K562 (cell line): Measurements from ENCODE around the gene TARM1. TPM values are rescaled to one million over a fixed set of nuclear protein-coding genes. Genes with fewer than 3 reads are reported as not detected.

Experiments used
- ATAC-seq: fragments of 200-7000 bp; cut with Tn5 transposase; 3 replicates; pipeline ENCODE4 v1.9.1; 2020; ENCODE audit warnings: moderate library complexity
- BruUV-seq: library from RNA; stranded (reverse); fragments of 400-500 nt; replicated peaks from 2 replicates; lab custom pipeline; 2021; lab: Mats Ljungman, UMichigan
- CTCF ChIA-PET: fragments of 300-600 bp; formaldehyde crosslinking; extraction: SDS; loops from one replicate; lab custom pipeline; 2021; ENCODE audit warnings: low intra/inter-chr PET ratio; lab: Yijun Ruan, JAX
- POLR2A ChIA-PET: fragments of 300-600, 350-650 bp; sonication (Branson Sonifier 250); formaldehyde crosslinking; extraction: SDS; loops from one replicate; lab custom pipeline; 2021; ENCODE audit warnings: antibody characterized with exemption, inconsistent platforms; lab: Yijun Ruan, JAX
- DNase-seq, 4 experiments: peaks; one replicate each; pipeline versions ENCODE4 v3.0.0 to v3.0.0-alpha.2; 2011 to 2018; ENCODE audit warnings: low spot score in 3 of 4, mixed read lengths in 3 of 4; ENCODE audit errors: extremely low read depth in 1 of 4
- FAIRE-seq: peaks from 2 replicates; lab custom pipeline; 2011; peaks lifted over from hg19 to GRCh38; lab: Jason Lieb, UNC
- H2AFZ ChIP-seq: 2 replicates; pipeline ENCODE4 v1.6.0; 2011; ENCODE audit warnings: low read depth, low read length, control low read depth, inconsistent platforms
- H3K27ac ChIP-seq: fragments of 200-600 bp; 3 replicates; pipeline ENCODE4 v1.8.0; 2011; ENCODE audit warnings: low read depth, mild to moderate bottlenecking, control low read depth, inconsistent platforms, low read length, moderate library complexity, mixed read lengths; ENCODE audit errors: extremely low read depth
- H3K27me3 ChIP-seq, 2 experiments: fragments of 300-600 bp in 1 of 2; 2 replicates in 1 of 2; 3 replicates in 1 of 2; pipeline versions ENCODE4 v1.6.0 to v1.8.0; 2011; ENCODE audit warnings: inconsistent platforms in 2 of 2, low read length in 2 of 2, mild to moderate bottlenecking in 1 of 2, mixed read lengths in 1 of 2, moderate library complexity in 1 of 2; ENCODE audit not compliant: control insufficient read depth in 2 of 2, insufficient read depth in 2 of 2
- H3K36me3 ChIP-seq: fragments of 300-600 bp; 3 replicates; pipeline ENCODE4 v1.8.0; 2011; ENCODE audit warnings: mild to moderate bottlenecking, low read length, inconsistent platforms; ENCODE audit not compliant: control insufficient read depth, insufficient read depth
- H3K4me1 ChIP-seq, 2 experiments: fragments of 200-600 bp in 1 of 2; replicated peaks in 1 of 2; 2 replicates in 1 of 2; 3 replicates in 1 of 2; pipeline versions ENCODE4 v1.5.1 to v1.8.0; 2011; ENCODE audit warnings: inconsistent platforms in 2 of 2, low read length in 2 of 2, mild to moderate bottlenecking in 1 of 2, mixed read lengths in 1 of 2, moderate library complexity in 1 of 2; ENCODE audit not compliant: control insufficient read depth in 2 of 2, insufficient read depth in 2 of 2
- H3K4me2 ChIP-seq: 2 replicates; pipeline ENCODE4 v1.6.1; 2011; ENCODE audit warnings: low read length, control low read depth, inconsistent platforms, mixed read lengths; ENCODE audit not compliant: insufficient read depth
- H3K4me3 ChIP-seq: fragments of 200-600 bp; sonication (generic), shearing (Covaris generic); 2 replicates; pipeline ENCODE4 v1.5.1; 2016; ENCODE audit warnings: control low read depth, inconsistent platforms
- H3K79me2 ChIP-seq: fragments of 200-600 bp; 3 replicates; pipeline ENCODE4 v1.8.0; 2011; ENCODE audit warnings: low read length, inconsistent platforms; ENCODE audit not compliant: control insufficient read depth, insufficient read depth
- H3K9ac ChIP-seq, 2 experiments: 2 replicates each; pipeline versions ENCODE4 v1.6.0 to v1.6.1; 2011; ENCODE audit warnings: low read depth in 2 of 2, low read length in 2 of 2, control low read depth in 1 of 2, inconsistent platforms in 1 of 2, mild to moderate bottlenecking in 1 of 2, mixed read lengths in 1 of 2; ENCODE audit not compliant: insufficient read depth in 1 of 2
- H3K9me1 ChIP-seq: one replicate; pipeline ENCODE4 v1.6.0; 2011; ENCODE audit warnings: inconsistent platforms, mild to moderate bottlenecking, low read length, moderate library complexity; ENCODE audit not compliant: control insufficient read depth, insufficient read depth
- H3K9me3 ChIP-seq: replicated peaks from 2 replicates; pipeline ENCODE4 v1.5.1; 2011; ENCODE audit warnings: low read depth, low read length, inconsistent platforms; ENCODE audit not compliant: control insufficient read depth, insufficient read depth
- H4K20me1 ChIP-seq: replicated peaks from 2 replicates; pipeline ENCODE4 v1.6.1; 2011; ENCODE audit warnings: low read length, inconsistent platforms, mixed read lengths; ENCODE audit not compliant: control insufficient read depth, insufficient read depth
- DPF2 ChIP-seq: fragments of 450-650 bp; IDR thresholded peaks from 2 replicates; pipeline ENCODE4 v1.6.1; 2016
- KAT2B ChIP-seq: IDR thresholded peaks from one replicate; pipeline ENCODE4 v1.6.1; 2012; ENCODE audit warnings: low read depth, mild to moderate bottlenecking, control low read depth, inconsistent platforms, low read length, moderate library complexity
- KDM2B ChIP-seq: fragments of 250-450 bp; sonication (Bioruptor Pico); IDR thresholded peaks from 2 replicates; pipeline ENCODE4 v1.8.0; 2021; ENCODE audit warnings: mild to moderate bottlenecking, moderate library complexity
- MBD2 ChIP-seq: sonication (generic); IDR thresholded peaks from 2 replicates; pipeline ENCODE4 v1.6.1; 2016; ENCODE audit warnings: low read depth, borderline replicate concordance
- POLR2G ChIP-seq: fragments of 200-400 bp; formaldehyde crosslinking; IDR thresholded peaks from 2 replicates; pipeline ENCODE4 v1.6.1; 2017; ENCODE audit warnings: low read depth, mild to moderate bottlenecking, antibody characterized with exemption, low read length, moderate library complexity
- ZNF184 ChIP-seq: sonication (generic); formaldehyde crosslinking; IDR thresholded peaks from 2 replicates; pipeline ENCODE4 v1.5.0; 2020; ENCODE audit warnings: missing genetic modification reagents
- ZNF695 ChIP-seq: fragments of 450-650 bp; formaldehyde crosslinking; IDR thresholded peaks from 2 replicates; pipeline ENCODE4 v1.4.0; 2020; ENCODE audit warnings: mild to moderate bottlenecking, moderate library complexity
- ZNF766 ChIP-seq: fragments of 200-800 bp; sonication (Bioruptor generic); conservative IDR thresholded peaks from 2 replicates; pipeline ENCODE4 v1.6.1; 2016; ENCODE audit warnings: missing genetic modification characterization, missing compliant biosample characterization
- ZSCAN29 ChIP-seq: fragments of 450-650 bp; IDR thresholded peaks from 2 replicates; pipeline ENCODE4 v1.6.1; 2017
- WGBS: fragments of 100-300 bp; shearing (Covaris generic); methylation state at CpG from one replicate; pipeline ENCODE4 v1.1.6; 2016; ENCODE audit warnings: low coverage, mixed read lengths; ENCODE audit not compliant: insufficient coverage; ENCODE audit errors: missing lambda C conversion rate; 5-methylcytosine and 5-hydroxymethylcytosine counted together
- in situ Hi-C: fragments of 300-500 bp; cut with MboI; formaldehyde crosslinking; loops from 4 replicates; pipeline ENCODE4 v1.15.0; 2018; ENCODE audit warnings: inconsistent platforms, mixed read lengths
- intact Hi-C: fragments of 100-400 bp; cut with micrococcal nuclease; formaldehyde crosslinking; loops from 2 replicates; pipeline ENCODE4 v1.14.2; 2022
- polyA plus RNA-seq, 8 experiments: library from polyadenylated mRNA; depleted of rRNA in 4 of 8; stranded (reverse) in 5 of 8; unstranded in 3 of 8; fragments of >200 nt; fragmentation: Nextera tagmentation in 2 of 8; fragmentation: Illumina TruSeq in 1 of 8; extraction: Ambion mirVana in 2 of 8; extraction: Trizol in 1 of 8; gene quantifications; 2 replicates each; pipeline versions ENCODE4 v1.2.1 to v1.2.3, GENCODE V29; 2011 to 2014; ENCODE audit warnings: inconsistent platforms in 1 of 8, missing spikeins in 1 of 8
- total RNA-seq, 7 experiments: library from RNA; depleted of rRNA in 6 of 7; stranded (reverse); fragments of >200 nt in 6 of 7; fragmentation: Illumina TruSeq in 2 of 7; extraction: Trizol in 2 of 7; gene quantifications; 2 replicates each; pipeline versions ENCODE4 v1.2.1 to v1.2.3, GENCODE V29; 2011 to 2021; ENCODE audit warnings: low replicate concordance in 1 of 7
- TF ChIP-seq, protein P1 (sequence below): fragments of 200-800 bp; sonication (Bioruptor generic); IDR thresholded peaks from 2 replicates; pipeline ENCODE4 v1.6.1; 2017; ENCODE audit warnings: missing genetic modification characterization, missing compliant biosample characterization

TARM1 gene
- total and polyA plus RNA-seq, 9 of the 15 experiments (the other 6 are each of a cell fraction or from before 2014, with no cell fraction given) = not detected

DNA sequence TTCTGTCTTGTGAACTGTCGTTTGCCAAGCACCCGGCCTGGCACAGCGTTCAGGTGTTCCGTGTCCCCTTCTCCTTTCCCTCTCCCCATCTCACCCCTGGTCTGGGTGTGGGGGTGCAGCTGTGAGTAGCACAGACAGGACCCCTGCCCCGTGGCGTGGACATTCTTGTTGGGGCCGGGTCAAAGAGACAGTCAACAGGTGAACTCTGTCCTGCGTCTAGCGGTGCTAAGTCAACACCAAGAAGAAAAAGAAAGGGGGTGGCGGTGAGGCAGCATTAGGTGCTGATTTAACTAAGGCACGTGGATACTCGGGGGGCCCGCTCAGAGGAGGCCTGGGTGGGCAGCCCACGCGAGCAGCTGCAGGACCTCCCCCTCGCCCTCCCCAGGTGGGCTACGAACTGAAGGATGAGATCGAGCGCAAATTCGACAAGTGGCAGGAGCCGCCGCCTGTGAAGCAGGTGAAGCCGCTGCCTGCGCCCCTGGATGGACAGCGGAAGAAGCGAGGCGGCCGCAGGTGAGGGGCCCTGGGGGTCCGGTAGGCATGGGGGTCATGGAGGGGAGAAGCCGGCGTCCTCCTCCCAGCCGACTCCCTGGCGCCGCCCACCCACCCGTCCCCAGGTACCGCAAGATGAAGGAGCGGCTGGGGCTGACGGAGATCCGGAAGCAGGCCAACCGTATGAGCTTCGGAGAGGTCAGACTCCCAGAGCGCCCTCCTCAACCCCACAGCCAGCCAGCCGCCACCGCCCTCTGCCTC, 46.7 kb upstream of the TARM1 start (continued):
- TF ChIP-seq, protein P1, sequence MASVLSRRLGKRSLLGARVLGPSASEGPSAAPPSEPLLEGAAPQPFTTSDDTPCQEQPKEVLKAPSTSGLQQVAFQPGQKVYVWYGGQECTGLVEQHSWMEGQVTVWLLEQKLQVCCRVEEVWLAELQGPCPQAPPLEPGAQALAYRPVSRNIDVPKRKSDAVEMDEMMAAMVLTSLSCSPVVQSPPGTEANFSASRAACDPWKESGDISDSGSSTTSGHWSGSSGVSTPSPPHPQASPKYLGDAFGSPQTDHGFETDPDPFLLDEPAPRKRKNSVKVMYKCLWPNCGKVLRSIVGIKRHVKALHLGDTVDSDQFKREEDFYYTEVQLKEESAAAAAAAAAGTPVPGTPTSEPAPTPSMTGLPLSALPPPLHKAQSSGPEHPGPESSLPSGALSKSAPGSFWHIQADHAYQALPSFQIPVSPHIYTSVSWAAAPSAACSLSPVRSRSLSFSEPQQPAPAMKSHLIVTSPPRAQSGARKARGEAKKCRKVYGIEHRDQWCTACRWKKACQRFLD (CRISPR knock-in tag) = no peak
- TF ChIP-seq MBD2 (no peak), KAT2B (no peak), ZNF695 (CRISPR knock-in tag) (no peak), KDM2B (CRISPR knock-in tag) (no peak), ZSCAN29 (no peak), ZNF184 (CRISPR knock-in tag) (no peak), ZNF766 (CRISPR knock-in tag) (no peak)

DNA sequence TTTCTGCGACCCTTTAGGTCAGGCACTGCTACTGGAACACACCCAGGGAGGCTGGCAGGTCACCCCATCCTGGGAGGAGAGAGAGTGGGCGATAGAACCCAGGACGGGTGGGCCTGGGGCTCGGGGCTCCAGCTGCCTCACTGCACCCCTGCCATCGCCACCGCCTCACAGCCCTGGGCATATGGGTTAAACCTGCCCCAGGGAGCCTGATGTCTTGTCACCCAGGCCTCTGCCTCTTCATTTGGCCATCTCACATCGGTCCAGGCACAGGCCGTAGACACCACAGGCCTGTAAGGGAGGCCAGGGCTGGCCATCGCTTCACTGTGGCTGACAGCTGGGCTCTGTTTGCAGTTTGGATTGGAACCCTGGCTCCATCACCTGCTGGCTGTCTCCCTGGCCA, 44.5 kb upstream of the TARM1 start:
- no peak overlapping the region; a peak in 1 of 4 replicates for H3K9ac ChIP-seq
- WGBS = 84% methylated on average over 4 of the region's 9 CpGs
- no peaks in the 10 kb centered on the region for H3K9me1 ChIP-seq
- H4K20me1 ChIP-seq = no peaks in the 10 kb centered on the region
- no peaks in the 10 kb centered on the region for H3K27me3 ChIP-seq
- H3K79me2 ChIP-seq = no peaks in the 10 kb centered on the region
- ATAC-seq (no peak), FAIRE-seq (no peak), DNase-seq (no peak)
- in situ Hi-C loops (no loop called here), intact Hi-C loops (no loop called here)
- no peak overlapping the region for H2AFZ ChIP-seq
- H3K27ac ChIP-seq = no peak overlapping the region
- TF ChIP-seq DPF2 = no peak
- TF ChIP-seq POLR2G = peak; percentile 11
- peaks cover 84% of the 10 kb centered on the region; the same call in 2 of the 3 replicates for H3K36me3 ChIP-seq
- H3K4me2 ChIP-seq = no peak overlapping the region
- BruUV-seq = no TSS peak
- no peaks in the 10 kb centered on the region; a peak in 1 of 5 replicates for H3K4me1 ChIP-seq
- no peaks in the 10 kb centered on the region for H3K9me3 ChIP-seq
- ChIA-PET CTCF (no interaction called here), POLR2A (interaction anchor here (1.9 kb wide), 1 partner anchor 11 kb away, joined by 9 read pairs; no protein-coding TSS in a partner anchor)
- H3K4me3 ChIP-seq = no peak overlapping the region
